Sigmoid colon (tissue), 7 donors: Measurements from ENCODE around the gene RPS5. TPM values are rescaled to one million over a fixed set of nuclear protein-coding genes. Genes with fewer than 3 reads are reported as not detected.
"Not testable (repeated sequence)": the region's sequence is repeated elsewhere in the genome, so short reads cannot be mapped to it uniquely, and the experiment has no call there.

ENCODE experiments used
- DNase-seq: peaks from one replicate; pipeline ENCODE4 v3.0.0-alpha.2; 2019
- H3K27ac ChIP-seq, 4 donors: fragments of 200-600 bp; sonication (generic); one replicate each; pipeline ENCODE4 v1.5.1; 2016 to 2019; ENCODE audit warnings: mild to moderate bottlenecking in 1 of 4
- H3K27me3 ChIP-seq, 3 donors: fragments of 200-600 bp; sonication (generic); one replicate each; pipeline ENCODE4 v1.5.1; 2019; ENCODE audit warnings: mild to moderate bottlenecking in 1 of 3
- H3K36me3 ChIP-seq, 4 donors: fragments of 200-600 bp; sonication (generic); one replicate each; pipeline ENCODE4 v1.5.1; 2016 to 2019
- H3K4me1 ChIP-seq, 4 donors: fragments of 200-600 bp; sonication (generic); one replicate each; pipeline ENCODE4 v1.5.1; 2017 to 2019
- H3K4me3 ChIP-seq, 4 donors: fragments of 200-600 bp; sonication (generic); one replicate each; pipeline ENCODE4 v1.5.1; 2017 to 2019; ENCODE audit warnings: mild to moderate bottlenecking in 2 of 4, moderate library complexity in 1 of 4
- H3K9me3 ChIP-seq, 4 donors: fragments of 200-600 bp in 3 of 4; sonication (generic) in 3 of 4; one replicate each; pipeline versions ENCODE4 v1.5.1 to v1.6.1; 2013 to 2019
- EP300 ChIP-seq, 4 donors: sonication (generic); formaldehyde crosslinking; IDR thresholded peaks; one replicate each; pipeline ENCODE4 v1.6.1; 2017; ENCODE audit warnings: antibody characterized with exemption in 4 of 4
- POLR2A ChIP-seq, 2 donors: fragments of 450-650 bp; IDR thresholded peaks; one replicate each; pipeline ENCODE4 v1.6.1; 2016; ENCODE audit warnings: antibody characterized with exemption in 2 of 2, mild to moderate bottlenecking in 2 of 2, moderate library complexity in 2 of 2
- POLR2AphosphoS5 ChIP-seq, 4 donors: sonication (generic); formaldehyde crosslinking; IDR thresholded peaks; one replicate each; pipeline ENCODE4 v1.6.1; 2017; ENCODE audit warnings: antibody characterized with exemption in 4 of 4
- WGBS, 2 donors: extraction: QIAGEN DNeasy Blood & Tissue Kit; methylation state at CpG; one replicate each; pipeline ENCODE4 v1.1.7; 2013; 5-methylcytosine and 5-hydroxymethylcytosine counted together
- intact Hi-C: fragments of 100-400 bp; cut with DNase I; formaldehyde crosslinking; loops from one replicate; pipeline ENCODE4 v1.15.1; 2023
- polyA plus RNA-seq, 3 donors: library from polyadenylated mRNA; stranded (reverse); fragments of 200-250 nt; gene quantifications; one replicate each; pipeline ENCODE4 v1.2.3, GENCODE V29; 2013
- total RNA-seq, 4 donors: library from RNA; depleted of rRNA; stranded (reverse); fragments of >200 nt; gene quantifications; one replicate each; pipeline ENCODE4 v1.1.0, GENCODE V29; 2016
- TF ChIP-seq, protein P1 (sequence below), 4 experiments: fragments of 450-650 bp in 3 of 4; fragments of 200-600 bp in 1 of 4; IDR thresholded peaks; one replicate each; pipeline ENCODE4 v1.5.1; 2016 to 2019; ENCODE audit warnings: antibody characterized with exemption in 4 of 4, mild to moderate bottlenecking in 3 of 4, moderate library complexity in 2 of 4
- donor health status: healthy with polysubstance abuse.
- donor health status: Bipolar disorder and iron deficiency.
- donor health status: healthy.

The RPS5 gene
- total and polyA plus RNA-seq, 7 donors, result 1,097 to 2,581 (median 1,974) TPM

DNA sequence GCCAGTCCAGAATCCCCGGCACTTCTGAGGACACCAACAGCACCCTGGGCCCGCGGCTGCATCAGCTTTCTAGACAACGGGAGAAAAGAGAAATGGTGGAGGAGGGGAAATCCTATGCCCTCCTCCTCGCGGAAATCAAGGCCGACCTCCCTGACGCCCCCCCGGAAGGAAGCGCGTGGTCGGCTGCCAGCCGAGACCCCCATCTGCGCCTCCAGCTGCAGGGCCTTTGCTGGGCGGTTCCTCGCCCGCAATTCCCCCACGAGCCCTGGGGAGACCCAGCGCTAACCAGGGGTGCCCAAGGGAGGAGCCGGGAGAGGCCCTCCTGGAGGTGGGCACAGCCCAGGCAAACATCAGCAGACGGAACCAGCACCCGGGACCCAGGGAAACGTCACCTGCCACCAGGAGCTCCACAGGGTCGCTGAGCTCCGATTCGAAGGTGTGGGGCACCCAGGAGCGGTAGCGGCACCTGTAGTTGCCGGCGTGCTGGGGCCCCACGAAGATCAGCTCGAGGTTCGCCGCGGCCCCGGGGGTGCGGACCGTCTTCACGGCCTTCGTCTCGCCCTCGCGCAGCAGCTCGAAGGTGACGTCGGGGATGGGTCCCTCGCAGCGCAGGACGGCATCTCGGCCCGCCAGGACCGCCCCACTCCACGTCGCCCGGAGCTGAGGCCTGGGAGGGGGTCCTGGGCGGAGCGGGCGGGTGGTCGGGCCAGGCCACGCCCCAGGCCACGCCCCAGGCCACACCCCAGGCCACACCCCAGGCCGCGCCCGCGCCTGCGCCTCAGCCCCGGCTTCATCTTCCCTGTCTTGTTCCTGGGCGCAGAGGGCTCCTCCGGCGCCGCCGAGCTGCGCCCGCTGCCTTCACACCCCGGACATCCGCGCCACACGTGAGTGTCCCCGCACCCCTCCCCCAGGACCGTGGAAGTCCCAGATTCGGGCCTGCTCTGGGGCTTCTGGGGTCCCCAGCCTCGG is 39.8 kb upstream of the RPS5 start:
- Histone ChIP-seq H3K4me3 (peak overlapping the region; percentile 29 to 50 (median 42)), H3K4me1 (peaks cover 0 to 17% (median 12%) of the 10 kb centered on the region in 4 donors), H3K9me3 (no peaks in the 10 kb centered on the region), H3K27ac (peak overlapping the region; percentile 30 to 79 (median 63)), H3K36me3 (no peaks in the 10 kb centered on the region), H3K27me3 (peaks cover 30 to 73% (median 64%) of the 10 kb centered on the region in 3 donors)
- peak; percentile 73 for DNase-seq
- intact Hi-C loops, result no loop called here
- TF ChIP-seq EP300 (IDR thresholded peaks at IDR 0.05), result no peak
- TF ChIP-seq POLR2AphosphoS5 (IDR thresholded peaks at IDR 0.05), result peak in 3 of 4 donors; percentile 9 to 61 (median 56)
- WGBS, 2 donors, result 2 to 13% methylated on average over 82 of the region's 82 CpGs

DNA sequence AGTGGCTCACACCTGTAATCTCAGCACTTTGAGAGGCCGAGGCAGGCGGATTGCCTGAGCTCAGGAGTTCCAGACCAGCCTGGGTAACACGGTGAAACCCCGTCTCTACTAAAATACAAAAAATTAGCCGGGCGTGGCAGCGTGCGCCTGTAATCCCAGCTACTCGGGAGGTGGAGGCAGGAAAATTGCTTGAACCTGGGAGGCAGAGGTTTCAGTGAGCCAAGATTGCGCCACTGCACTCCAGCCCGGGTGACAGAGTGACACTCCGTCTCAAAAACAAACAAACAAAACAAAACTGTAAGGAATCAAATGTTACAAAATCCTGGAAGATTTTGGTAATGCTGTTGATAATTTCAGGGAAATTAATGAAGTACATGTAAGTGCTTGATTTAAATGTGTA is 39.0 kb upstream of the RPS5 start:
- Histone ChIP-seq H3K4me3 (peak overlapping the region; percentile 12 to 50 (median 42)), H3K27ac (peak overlapping the region in 2 of 4 donors; percentile 21 to 60), H3K4me1 (peaks cover 0 to 17% (median 12%) of the 10 kb centered on the region in 4 donors), H3K27me3 (peaks cover 37 to 81% (median 72%) of the 10 kb centered on the region in 3 donors)
- WGBS, 2 donors, result 28 to 29% methylated on average over 12 of the region's 12 CpGs
- H3K36me3 ChIP-seq, intact Hi-C loops, H3K9me3 ChIP-seq, DNase-seq: not testable (repeated sequence)

DNA sequence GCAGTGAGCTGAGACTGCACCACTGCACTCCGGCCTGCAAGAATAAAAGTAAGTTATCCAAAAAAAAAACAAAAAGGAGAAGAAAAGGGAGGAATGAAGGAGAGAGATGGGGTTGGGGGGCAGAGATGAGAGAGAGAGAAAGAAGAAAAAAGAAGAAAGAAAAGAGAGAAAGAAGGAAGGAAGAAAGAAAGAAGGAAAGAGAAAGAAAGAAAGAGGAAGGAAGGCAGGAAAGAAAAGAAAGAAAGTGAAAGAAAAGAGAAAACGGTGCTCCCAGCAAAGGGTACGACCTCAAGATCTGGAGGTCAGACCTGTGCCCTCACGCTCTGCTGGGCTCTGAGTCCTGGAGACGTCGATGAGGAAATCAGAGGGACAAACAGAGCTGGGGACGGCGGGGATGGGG is 37.5 kb upstream of the RPS5 start:
- H3K27me3 ChIP-seq, result peaks cover 37 to 96% (median 87%) of the 10 kb centered on the region in 3 donors
- no peak overlapping the region for H3K4me3 ChIP-seq
- H3K4me1 ChIP-seq, result peaks cover 0 to 17% (median 12%) of the 10 kb centered on the region in 4 donors
- intact Hi-C loops, result no loop called here
- H3K9me3 ChIP-seq, result no peaks in the 10 kb centered on the region
- no peak for DNase-seq
- H3K27ac ChIP-seq, result no peak overlapping the region
- H3K36me3 ChIP-seq, result no peaks in the 10 kb centered on the region
- 40 to 42% methylated on average over 8 of the region's 8 CpGs for WGBS, 2 donors
- no peak for TF ChIP-seq POLR2A (IDR thresholded peaks at IDR 0.05)
- no peak for TF ChIP-seq POLR2AphosphoS5 (IDR thresholded peaks at IDR 0.05)
- TF ChIP-seq, protein P1, sequence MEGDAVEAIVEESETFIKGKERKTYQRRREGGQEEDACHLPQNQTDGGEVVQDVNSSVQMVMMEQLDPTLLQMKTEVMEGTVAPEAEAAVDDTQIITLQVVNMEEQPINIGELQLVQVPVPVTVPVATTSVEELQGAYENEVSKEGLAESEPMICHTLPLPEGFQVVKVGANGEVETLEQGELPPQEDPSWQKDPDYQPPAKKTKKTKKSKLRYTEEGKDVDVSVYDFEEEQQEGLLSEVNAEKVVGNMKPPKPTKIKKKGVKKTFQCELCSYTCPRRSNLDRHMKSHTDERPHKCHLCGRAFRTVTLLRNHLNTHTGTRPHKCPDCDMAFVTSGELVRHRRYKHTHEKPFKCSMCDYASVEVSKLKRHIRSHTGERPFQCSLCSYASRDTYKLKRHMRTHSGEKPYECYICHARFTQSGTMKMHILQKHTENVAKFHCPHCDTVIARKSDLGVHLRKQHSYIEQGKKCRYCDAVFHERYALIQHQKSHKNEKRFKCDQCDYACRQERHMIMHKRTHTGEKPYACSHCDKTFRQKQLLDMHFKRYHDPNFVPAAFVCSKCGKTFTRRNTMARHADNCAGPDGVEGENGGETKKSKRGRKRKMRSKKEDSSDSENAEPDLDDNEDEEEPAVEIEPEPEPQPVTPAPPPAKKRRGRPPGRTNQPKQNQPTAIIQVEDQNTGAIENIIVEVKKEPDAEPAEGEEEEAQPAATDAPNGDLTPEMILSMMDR (IDR thresholded peaks at IDR 0.05), result no peak
- TF ChIP-seq EP300 (IDR thresholded peaks at IDR 0.05), result no peak

DNA sequence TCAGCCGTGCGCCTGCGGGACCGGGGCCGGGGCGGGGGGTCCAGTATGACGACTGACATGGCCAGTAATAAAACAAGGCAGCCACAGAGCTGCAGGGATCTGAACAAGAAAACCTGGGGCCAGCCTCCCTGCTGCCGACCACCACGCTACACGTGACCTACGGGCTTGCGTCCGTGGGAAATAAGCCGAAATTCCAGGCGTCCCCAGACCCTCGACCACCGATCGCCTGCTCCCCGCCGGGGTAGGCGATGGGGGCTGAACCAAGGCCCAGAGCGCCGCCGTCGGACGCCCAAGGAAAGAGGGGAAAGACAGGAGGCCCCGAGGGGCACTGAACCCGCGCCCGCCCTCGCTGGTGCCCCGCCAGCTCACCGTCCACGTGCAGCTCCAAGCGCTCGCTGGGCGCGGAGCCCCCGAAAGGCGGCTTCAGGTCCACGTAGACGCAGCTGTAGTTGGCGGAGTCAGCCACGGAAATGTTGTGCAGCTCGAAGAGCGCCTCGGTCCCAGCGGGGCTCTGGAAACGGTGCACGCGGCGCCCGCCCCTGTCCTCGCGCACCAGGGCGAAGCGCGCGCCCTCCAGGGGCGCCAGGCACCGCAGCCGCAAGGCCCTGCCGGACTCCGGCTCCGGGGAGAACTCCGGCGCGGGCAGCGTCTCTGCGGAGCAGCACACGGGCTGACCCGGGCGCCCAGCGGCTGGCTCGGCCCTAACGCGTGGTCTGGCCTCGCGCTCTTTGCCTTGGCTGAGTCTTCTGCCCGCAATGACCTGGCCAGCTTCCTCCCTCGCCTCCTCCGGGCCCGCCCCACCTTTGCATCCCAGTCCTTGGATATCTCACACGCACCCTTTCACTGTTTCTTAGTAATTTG is 36.8 kb upstream of the RPS5 start:
- Histone ChIP-seq H3K36me3 (no peaks in the 10 kb centered on the region), H3K4me3 (peak overlapping the region in 1 of 4 donors; percentile 7), H3K27ac (no peak overlapping the region), H3K4me1 (peaks cover 0 to 17% (median 12%) of the 10 kb centered on the region in 4 donors), H3K27me3 (peaks cover 37 to 100% (median 94%) of the 10 kb centered on the region in 3 donors), H3K9me3 (no peaks in the 10 kb centered on the region)
- TF ChIP-seq, protein P1 (IDR thresholded peaks at IDR 0.05), result no peak
- no peak for TF ChIP-seq POLR2A (IDR thresholded peaks at IDR 0.05)
- WGBS, 2 donors, result 21 to 28% methylated on average over 84 of the region's 84 CpGs
- DNase-seq, result no peak
- intact Hi-C loops, result no loop called here

DNA sequence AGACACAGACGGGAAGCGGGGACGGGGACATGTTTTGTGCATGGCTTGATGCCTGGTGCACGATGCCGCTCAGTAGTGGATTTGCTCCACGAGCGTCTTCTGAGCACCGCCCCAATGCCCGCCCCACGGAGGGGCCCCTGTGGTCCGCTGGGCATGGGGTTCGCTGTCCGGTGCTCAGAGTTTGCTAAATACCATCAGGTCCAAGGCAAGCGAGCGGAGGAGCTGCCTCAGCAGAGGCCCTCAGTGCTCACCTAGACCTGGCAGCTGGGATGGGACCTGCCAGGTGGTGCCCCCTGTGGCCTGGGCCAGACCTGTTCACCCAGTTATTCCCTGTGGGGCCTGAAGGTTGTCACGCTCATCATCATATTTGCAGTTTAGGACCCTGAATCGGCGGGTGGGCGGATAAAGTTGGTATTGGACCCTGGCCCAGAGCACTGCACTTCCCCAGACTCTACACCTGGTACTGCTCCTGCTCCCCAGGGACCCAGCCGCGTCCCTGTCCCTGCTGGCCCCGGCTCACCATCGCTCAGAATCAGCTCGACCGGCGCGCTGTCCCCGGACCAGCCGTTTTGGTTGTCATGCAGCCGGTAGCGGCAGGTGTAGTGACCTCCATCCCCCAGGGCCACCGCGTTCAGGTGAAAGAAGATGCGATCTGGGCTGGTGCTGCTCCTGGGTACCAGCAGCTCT is 36.1 kb upstream of the RPS5 start:
- intact Hi-C loops, result no loop called here
- peaks cover 39 to 100% (median 93%) of the 10 kb centered on the region in 3 donors for H3K27me3 ChIP-seq
- H3K9me3 ChIP-seq, result no peaks in the 10 kb centered on the region
- no peaks in the 10 kb centered on the region for H3K36me3 ChIP-seq
- no peak overlapping the region for H3K4me3 ChIP-seq
- 70 to 77% methylated on average over 34 of the region's 34 CpGs for WGBS, 2 donors
- H3K27ac ChIP-seq, result no peak overlapping the region
- TF ChIP-seq POLR2A (IDR thresholded peaks at IDR 0.05) (no peak), EP300 (IDR thresholded peaks at IDR 0.05) (no peak), POLR2AphosphoS5 (IDR thresholded peaks at IDR 0.05) (no peak)
- TF ChIP-seq, protein P1 (IDR thresholded peaks at IDR 0.05), result no peak
- DNase-seq, result no peak
- H3K4me1 ChIP-seq, result peaks cover 0 to 22% (median 14%) of the 10 kb centered on the region in 4 donors
